Breast epithelium (tissue), 4 donors: Measurements from ENCODE around the gene ANKRD55. TPM values are rescaled to one million over a fixed set of nuclear protein-coding genes. Genes with fewer than 3 reads are reported as not detected.

ENCODE experiments used
- DNase-seq, 2 donors: peaks; one replicate each; pipeline ENCODE4 v3.0.0-alpha.2; 2019; ENCODE audit warnings: low spot score in 2 of 2
- H3K27ac ChIP-seq, 2 donors: fragments of 200-600 bp; sonication (generic) in 1 of 2; one replicate each; pipeline ENCODE4 v1.5.1; 2016 to 2019; ENCODE audit warnings: mild to moderate bottlenecking in 1 of 2
- H3K27me3 ChIP-seq, 2 donors: fragments of 200-600 bp; sonication (generic) in 1 of 2; one replicate each; pipeline versions ENCODE4 v1.5.1 to v1.6.0; 2017 to 2019; ENCODE audit warnings: control low read depth in 1 of 2, mild to moderate bottlenecking in 1 of 2
- H3K36me3 ChIP-seq: fragments of 200-600 bp; one replicate; pipeline ENCODE4 v1.5.1; 2019
- H3K4me1 ChIP-seq, 2 donors: fragments of 200-600 bp; sonication (generic); one replicate each; pipeline ENCODE4 v1.5.1; 2016 to 2019; ENCODE audit warnings: control low read depth in 1 of 2
- H3K4me3 ChIP-seq, 3 donors: fragments of 200-600 bp; sonication (generic); 1 replicate in 2 of 3; 2 replicates in 1 of 3; pipeline ENCODE4 v1.5.1; 2016 to 2019; ENCODE audit warnings: mild to moderate bottlenecking in 3 of 3, moderate library complexity in 2 of 3
- H3K9me3 ChIP-seq, 2 donors: fragments of 200-600 bp; sonication (generic) in 1 of 2; one replicate each; pipeline ENCODE4 v1.5.1; 2016 to 2019; ENCODE audit warnings: control low read depth in 1 of 2
- POLR2A ChIP-seq: fragments of 450-650 bp; IDR thresholded peaks from one replicate; pipeline ENCODE4 v1.6.1; 2016; ENCODE audit warnings: antibody characterized with exemption, mild to moderate bottlenecking, moderate library complexity
- POLR2AphosphoS5 ChIP-seq, 3 donors: sonication (generic); formaldehyde crosslinking; IDR thresholded peaks; one replicate each; pipeline ENCODE4 v1.6.1; 2017; ENCODE audit warnings: antibody characterized with exemption in 3 of 3
- intact Hi-C: fragments of 100-400 bp; cut with DNase I; formaldehyde crosslinking; loops from one replicate; pipeline ENCODE4 v1.15.1; 2023; ENCODE audit warnings: low total_unique reads
- total RNA-seq, 3 donors: library from RNA; depleted of rRNA; stranded (reverse); fragments of >200 nt; gene quantifications; one replicate each; pipeline ENCODE4 v1.1.0, GENCODE V29; 2016
- TF ChIP-seq, protein P1 (sequence below), 3 donors: fragments of 450-650 bp; IDR thresholded peaks; one replicate each; pipeline ENCODE4 v1.5.1; 2016 to 2017; ENCODE audit warnings: antibody characterized with exemption in 3 of 3, mild to moderate bottlenecking in 3 of 3, moderate library complexity in 3 of 3

ANKRD55 gene
- total RNA-seq, 3 donors from 2014 or later: 0.32 to 0.33 TPM; not detected in 1

DNA sequence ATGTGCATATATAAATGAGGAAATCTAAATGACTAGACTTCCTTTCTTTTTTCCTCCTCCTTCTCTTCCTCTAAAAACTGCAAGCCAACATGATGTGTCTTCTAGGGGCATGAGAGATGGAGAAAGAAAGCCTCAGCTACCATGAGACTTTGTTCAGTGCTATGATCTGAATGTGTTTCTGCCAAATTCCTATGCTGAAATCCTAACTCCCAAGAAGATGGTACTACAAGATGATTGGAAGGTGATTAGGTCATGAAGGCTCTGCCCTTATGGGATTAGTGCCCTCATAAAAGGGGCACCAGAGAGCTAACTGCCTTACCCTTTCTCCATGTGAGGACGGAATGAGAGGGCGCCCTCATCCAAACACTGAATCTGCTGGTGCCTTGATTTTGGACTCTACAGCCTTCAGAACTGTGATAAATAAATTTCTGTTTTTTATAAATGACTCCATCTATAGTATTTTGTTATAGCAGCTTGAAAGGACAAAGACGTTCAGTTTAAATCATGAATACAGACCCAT, 166.1 kb downstream of the ANKRD55 start:
- H3K27me3 ChIP-seq: no peaks in the 10 kb centered on the region
- no peak overlapping the region for H3K27ac ChIP-seq
- no peak overlapping the region for H3K4me3 ChIP-seq
- no peaks in the 10 kb centered on the region for H3K36me3 ChIP-seq
- DNase-seq: no peak
- TF ChIP-seq, protein P1, sequence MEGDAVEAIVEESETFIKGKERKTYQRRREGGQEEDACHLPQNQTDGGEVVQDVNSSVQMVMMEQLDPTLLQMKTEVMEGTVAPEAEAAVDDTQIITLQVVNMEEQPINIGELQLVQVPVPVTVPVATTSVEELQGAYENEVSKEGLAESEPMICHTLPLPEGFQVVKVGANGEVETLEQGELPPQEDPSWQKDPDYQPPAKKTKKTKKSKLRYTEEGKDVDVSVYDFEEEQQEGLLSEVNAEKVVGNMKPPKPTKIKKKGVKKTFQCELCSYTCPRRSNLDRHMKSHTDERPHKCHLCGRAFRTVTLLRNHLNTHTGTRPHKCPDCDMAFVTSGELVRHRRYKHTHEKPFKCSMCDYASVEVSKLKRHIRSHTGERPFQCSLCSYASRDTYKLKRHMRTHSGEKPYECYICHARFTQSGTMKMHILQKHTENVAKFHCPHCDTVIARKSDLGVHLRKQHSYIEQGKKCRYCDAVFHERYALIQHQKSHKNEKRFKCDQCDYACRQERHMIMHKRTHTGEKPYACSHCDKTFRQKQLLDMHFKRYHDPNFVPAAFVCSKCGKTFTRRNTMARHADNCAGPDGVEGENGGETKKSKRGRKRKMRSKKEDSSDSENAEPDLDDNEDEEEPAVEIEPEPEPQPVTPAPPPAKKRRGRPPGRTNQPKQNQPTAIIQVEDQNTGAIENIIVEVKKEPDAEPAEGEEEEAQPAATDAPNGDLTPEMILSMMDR (IDR thresholded peaks at IDR 0.05): no peak
- no peak for TF ChIP-seq POLR2AphosphoS5 (IDR thresholded peaks at IDR 0.05)
- TF ChIP-seq POLR2A: no peak
- H3K4me1 ChIP-seq: no peaks in the 10 kb centered on the region
- intact Hi-C loops: no loop called here
- no peaks in the 10 kb centered on the region for H3K9me3 ChIP-seq

DNA sequence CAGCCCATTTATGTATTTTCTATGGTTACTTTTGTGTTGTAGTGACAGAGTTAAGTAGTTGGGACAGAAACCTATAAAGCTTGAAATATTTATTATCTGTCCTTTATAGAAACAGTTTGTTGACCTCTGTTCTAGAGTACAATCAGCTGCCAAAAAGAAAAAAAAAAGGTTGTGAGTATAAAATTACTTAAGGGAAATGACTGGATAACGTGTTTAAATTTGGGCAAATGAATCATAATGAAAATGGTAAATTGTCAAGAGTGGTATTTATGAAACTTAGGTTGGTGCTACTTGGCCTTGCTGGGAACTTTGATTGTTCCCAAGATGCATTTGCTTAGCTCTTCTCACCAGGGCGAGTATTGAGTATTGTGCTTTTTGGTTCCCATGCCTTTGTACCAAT, 168.1 kb downstream of the ANKRD55 start:
- Histone ChIP-seq H3K9me3 (no peaks in the 10 kb centered on the region), H3K4me3 (no peak overlapping the region), H3K4me1 (no peaks in the 10 kb centered on the region), H3K27me3 (no peaks in the 10 kb centered on the region), H3K27ac (no peak overlapping the region), H3K36me3 (no peaks in the 10 kb centered on the region)
- no peak for DNase-seq
- TF ChIP-seq, protein P1 (IDR thresholded peaks at IDR 0.05): no peak
- TF ChIP-seq POLR2AphosphoS5 (IDR thresholded peaks at IDR 0.05) (no peak), POLR2A (no peak)
- intact Hi-C loops: no loop called here

DNA sequence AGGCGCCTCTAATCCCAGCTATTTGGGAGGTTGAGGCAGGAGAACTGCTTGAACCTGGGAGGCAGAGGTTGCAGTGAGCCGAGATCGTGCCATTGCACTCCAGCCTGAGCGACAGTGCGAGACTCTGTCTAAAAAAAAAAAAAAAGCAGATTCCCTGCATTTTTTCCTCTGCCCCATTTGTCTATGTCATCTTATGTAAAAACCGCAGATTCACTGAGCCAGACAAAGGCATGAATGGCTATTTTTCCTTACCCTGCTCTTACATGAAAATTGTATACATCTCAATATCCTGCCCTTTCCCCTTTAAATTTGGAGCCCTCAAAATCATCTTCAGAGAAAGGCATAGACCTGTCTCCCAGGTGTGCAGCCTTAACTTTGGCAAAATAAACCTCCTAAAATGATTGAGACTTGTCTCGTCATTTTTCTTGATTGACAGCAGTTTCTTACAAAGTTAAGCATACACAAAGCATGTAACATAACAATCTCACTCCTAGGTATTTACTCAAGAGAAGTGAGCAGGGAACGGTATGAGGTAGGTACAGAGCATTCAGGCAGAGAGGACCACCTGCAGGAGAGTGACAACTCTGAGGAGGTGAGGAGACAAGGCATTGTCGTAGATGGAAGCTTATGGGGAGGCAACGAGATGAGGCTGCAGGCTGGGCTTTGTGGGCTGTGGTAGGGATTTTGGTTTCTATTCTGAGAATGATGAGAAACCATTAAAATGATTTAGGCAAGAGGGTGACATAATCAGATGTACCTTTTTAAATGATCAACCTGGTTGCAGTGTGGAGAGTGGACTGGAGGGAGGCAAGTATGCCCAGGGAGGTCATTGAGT, 172.6 kb downstream of the ANKRD55 start:
- DNase-seq: no peak
- TF ChIP-seq POLR2AphosphoS5 (IDR thresholded peaks at IDR 0.05) (no peak), POLR2A (no peak)
- TF ChIP-seq, protein P1 (IDR thresholded peaks at IDR 0.05): no peak
- intact Hi-C loops: no loop called here
- Histone ChIP-seq H3K27ac (no peak overlapping the region), H3K27me3 (no peaks in the 10 kb centered on the region), H3K9me3 (no peaks in the 10 kb centered on the region), H3K36me3 (no peaks in the 10 kb centered on the region), H3K4me1 (no peaks in the 10 kb centered on the region), H3K4me3 (no peak overlapping the region)

DNA sequence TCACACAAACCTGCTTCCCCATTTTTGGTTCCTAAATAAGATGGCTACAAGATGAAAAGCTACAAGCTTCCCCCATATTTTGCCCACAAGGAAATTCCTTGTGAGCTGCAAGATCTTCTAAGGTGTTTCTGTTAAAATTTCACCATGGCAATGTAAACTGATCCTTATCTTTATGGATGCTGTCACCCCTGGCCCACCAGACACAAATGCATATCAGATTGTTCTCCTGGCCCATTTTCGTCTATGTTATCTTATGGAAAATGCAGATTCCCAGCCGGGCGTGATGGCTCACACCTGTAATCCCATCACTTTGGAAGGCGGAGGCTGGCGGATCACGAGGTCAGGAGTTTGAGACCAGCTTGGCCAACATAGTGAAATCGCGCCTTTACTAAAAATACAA, 173.3 kb downstream of the ANKRD55 start:
- DNase-seq: no peak
- Histone ChIP-seq H3K27me3 (no peaks in the 10 kb centered on the region), H3K9me3 (no peaks in the 10 kb centered on the region), H3K27ac (no peak overlapping the region), H3K4me1 (no peaks in the 10 kb centered on the region), H3K4me3 (no peak overlapping the region), H3K36me3 (no peaks in the 10 kb centered on the region)
- intact Hi-C loops: no loop called here
- no peak for TF ChIP-seq POLR2A
- TF ChIP-seq, protein P1 (IDR thresholded peaks at IDR 0.05): no peak
- TF ChIP-seq POLR2AphosphoS5 (IDR thresholded peaks at IDR 0.05): no peak

DNA sequence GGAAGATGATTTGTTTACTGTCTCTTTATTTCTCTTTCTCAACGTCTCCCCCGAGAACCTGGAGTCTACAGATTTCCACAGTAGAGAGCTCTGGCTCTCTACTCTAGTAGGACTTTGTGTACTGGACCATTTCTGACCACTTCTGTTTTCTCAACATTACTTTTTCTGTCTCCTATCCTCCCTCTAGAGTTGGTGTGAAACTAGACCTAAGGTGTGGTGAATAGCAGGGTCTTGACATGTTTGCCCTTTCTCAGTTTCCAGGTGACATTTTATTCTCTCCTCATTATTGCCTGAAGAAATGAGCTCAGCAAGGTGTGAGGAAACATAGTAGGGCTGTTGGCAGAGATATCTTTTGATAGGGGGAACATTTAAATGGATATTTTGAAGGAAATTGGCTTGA, 176.3 kb downstream of the ANKRD55 start:
- Histone ChIP-seq H3K27me3 (no peaks in the 10 kb centered on the region), H3K9me3 (no peaks in the 10 kb centered on the region), H3K4me1 (no peaks in the 10 kb centered on the region), H3K4me3 (no peak overlapping the region), H3K36me3 (no peaks in the 10 kb centered on the region), H3K27ac (no peak overlapping the region)
- TF ChIP-seq POLR2A: no peak
- DNase-seq: no peak
- intact Hi-C loops: no loop called here
